Measurements from ENCODE around the gene COL15A1. TPM values are rescaled to one million over a fixed set of nuclear protein-coding genes. Genes with fewer than 3 reads are reported as not detected.

Gene COL15A1
- total RNA-seq, 1 donor from 2014 or later = 0.23 TPM

DNA sequence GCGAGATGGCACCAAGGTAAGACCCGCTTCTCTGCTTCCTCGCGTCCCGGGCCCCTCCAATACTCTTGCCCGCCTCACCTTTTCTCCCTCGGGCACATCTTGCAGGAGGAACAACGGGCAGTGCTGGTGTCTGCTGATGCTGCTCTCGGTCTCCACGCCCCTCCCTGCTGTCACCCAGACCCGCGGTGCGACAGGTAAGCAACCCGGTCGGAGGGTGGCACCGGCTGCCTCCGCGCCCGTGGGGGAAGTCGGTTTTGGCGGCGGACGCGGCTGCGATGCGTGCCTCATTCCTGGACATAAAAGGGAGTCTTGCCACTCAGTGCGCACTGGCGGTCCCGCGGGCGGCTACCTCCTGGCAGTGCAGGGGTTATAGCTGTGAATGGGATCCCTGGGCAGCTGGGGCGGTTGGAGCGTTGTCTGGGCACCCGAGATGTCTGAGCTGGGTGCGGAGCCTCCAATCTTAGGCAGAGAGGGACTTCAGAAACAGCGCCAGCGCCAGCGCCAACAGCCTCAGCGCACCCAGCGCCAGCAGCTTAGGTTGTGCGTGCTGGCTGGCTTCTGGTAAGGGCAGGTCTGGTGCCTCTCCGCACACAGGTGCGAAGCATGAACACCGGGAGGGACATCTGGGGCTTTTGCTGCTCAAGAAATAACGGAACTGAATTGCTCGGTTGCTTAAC lies 488 bp downstream of the COL15A1 start:
- ATAC-seq (no peak), DNase-seq (ENCODE audit: low spot score) (no peak)

DNA sequence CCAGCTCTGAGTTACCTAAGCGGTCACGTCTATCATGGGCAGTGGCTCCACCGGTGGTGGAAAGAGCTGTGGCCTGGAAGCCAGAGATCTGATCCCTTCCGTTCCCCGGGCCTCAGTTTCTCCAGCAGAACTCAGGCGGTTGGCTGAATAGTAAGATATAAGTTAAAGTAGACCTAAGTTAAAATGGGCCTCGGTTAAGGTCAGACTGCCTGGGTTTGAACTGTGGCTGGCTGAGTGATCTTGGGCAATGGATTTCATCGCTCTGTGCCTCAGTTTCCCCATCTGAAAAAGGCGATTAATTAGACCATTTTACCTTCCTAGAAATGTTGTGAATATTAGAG lies 997 bp downstream of the COL15A1 start:
- DNase-seq (ENCODE audit: low spot score) = no peak
- no peak for ATAC-seq

DNA sequence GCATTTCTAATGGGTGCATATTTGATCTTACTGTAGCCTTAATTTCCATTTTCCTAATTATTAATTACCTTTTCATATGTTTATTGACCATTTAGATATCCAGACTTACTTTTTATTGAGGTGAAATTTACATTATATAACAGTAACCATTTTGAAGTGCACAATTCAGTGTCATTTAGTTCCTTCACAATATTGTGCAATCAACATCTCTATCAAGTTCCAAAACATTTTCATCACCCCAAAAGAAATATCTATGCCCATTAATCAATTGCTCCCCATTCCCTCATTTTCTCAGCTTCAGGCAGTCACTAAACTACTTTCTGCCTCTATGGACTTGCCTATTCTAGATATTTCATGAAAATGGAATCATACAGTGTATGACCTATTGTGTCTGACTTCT lies 5.9 kb downstream of the COL15A1 start:
- no peak for ATAC-seq

DNA sequence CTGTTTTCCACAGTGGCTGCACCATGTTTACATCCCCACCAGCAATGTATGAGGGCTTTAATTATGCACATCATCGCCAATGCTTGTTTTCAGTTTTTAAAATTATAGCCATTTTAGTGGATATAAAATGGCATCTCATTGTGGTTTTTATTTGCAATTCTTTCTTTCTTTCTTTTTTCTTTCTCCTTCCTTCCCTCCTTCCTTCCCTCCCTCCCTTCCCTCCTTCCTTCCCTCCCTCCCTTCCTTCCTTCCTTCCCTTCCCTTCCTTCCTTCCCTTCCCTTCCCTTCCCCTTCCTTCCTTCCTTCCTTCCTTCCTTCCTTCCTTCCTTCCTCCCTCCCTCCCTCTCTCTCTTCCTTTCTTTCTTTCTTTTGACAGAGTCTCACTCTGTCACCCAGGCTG lies 6.6 kb downstream of the COL15A1 start:
- ATAC-seq = no peak
- DNase-seq (ENCODE audit: low spot score) = no peak

More for the DNA sequence above, 5.9 kb downstream of the COL15A1 start:
- DNase-seq (ENCODE audit: low spot score) = no peak

DNA sequence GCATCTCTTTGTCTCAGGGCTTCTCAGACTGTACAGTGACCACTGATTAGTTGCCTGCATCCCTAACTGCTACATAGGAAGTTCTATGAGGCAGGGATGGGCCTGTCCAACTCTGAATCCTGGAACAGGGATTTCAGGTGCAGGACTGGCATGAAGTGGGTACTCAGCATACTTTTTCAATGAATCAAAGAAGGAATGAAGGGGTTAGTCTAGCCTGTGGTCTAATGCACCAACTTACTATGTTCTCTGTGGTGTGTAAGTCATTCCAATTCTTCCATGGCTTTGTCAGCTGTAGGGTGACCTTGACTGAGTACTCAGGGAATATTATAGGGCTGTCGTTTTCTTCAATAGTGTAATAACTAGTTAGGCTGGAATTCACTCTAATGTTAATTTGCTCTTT lies 8.3 kb downstream of the COL15A1 start:
- ATAC-seq (no peak), DNase-seq (ENCODE audit: low spot score) (no peak)

DNA sequence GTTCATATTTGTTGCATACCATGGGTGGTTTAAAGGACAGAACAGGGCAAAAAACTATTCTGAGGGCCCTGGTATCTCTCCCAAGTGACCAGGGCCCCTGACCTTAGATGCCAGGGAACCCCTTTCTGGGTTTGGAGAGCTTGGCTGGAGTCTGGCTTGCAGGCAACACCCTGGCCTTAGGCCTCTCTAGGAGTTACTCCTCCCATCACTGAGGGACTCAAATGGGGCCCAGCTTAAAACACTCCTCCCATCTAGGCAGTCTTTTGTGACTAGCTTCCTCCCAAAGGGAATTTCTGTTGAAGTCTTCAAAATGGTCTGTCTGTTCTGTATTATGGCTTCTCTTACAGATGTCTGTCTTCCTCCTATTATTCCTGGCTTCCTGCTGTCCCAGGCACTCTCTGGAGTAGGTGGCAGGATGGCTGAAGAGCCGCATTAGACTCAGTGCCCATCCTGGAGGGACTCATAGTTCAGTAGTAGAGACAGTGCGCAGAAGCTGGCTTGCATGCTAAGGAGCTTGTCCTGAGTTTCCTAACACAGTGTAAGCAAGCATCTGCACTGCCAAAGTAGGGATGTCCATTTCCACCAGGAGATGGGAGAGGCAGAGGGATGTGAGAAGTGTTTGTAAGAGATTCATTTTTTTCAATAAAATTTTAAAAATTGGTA lies 10.0 kb downstream of the COL15A1 start:
- DNase-seq (ENCODE audit: low spot score) (no peak), ATAC-seq (no peak)

DNA sequence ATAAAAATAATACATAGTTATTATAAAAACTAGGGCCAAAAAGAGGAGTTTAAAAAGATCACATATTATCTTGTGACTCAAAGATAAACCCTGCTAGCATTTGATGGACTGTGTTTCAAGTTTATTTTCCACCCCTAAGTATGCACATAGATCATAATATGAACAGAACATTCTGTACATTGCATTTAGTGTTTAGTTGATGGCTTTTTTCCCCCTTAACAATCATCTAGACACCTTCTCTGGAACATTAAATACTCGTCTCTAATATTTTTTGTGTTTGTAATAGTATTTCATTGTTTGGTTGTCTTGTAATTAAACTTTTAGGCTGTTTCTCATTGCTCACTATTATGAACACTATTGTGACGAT lies 10.5 kb downstream of the COL15A1 start:
- no peak for ATAC-seq
- DNase-seq (ENCODE audit: low spot score) = no peak

DNA sequence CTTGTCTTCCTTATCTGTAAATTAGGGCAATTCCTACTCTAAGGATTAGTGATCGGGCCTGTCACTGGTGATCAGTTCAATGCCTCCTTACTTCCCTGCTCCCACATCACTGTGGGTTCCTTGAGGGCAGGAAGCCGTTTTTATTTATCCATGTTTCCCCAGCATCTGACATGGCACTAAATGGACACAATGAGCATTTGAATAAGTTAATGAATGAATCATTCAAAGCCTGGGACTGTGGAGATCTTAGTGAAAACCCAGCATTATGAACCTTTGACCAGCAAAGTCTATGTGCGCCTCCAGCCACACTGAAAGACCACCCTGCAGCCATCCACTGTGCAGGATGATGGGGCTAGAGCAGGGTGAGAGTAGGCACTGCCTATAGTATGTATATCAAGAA lies 11.6 kb downstream of the COL15A1 start:
- ATAC-seq (no peak), DNase-seq (ENCODE audit: low spot score) (no peak)

DNA sequence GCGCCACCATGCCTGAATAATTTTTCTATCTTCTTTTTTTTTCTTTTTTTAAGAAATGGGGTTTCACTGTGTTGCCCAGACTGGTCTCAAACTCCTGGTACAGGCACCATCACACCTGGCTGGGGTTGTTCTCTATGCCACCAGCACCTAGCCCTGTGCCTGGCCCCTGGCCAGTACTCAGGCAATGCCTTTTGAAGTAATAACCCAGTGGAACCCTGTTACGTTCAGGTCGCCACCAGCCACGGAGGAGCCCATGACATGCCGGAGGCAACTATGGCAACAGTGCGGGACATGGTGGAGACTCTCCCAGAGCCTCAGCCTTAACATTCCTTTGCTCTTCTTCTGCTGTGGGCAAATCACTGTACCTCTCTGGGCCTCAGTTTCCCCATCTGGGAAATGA lies 14.1 kb downstream of the COL15A1 start:
- DNase-seq (ENCODE audit: low spot score) = no peak
- ATAC-seq = no peak

DNA sequence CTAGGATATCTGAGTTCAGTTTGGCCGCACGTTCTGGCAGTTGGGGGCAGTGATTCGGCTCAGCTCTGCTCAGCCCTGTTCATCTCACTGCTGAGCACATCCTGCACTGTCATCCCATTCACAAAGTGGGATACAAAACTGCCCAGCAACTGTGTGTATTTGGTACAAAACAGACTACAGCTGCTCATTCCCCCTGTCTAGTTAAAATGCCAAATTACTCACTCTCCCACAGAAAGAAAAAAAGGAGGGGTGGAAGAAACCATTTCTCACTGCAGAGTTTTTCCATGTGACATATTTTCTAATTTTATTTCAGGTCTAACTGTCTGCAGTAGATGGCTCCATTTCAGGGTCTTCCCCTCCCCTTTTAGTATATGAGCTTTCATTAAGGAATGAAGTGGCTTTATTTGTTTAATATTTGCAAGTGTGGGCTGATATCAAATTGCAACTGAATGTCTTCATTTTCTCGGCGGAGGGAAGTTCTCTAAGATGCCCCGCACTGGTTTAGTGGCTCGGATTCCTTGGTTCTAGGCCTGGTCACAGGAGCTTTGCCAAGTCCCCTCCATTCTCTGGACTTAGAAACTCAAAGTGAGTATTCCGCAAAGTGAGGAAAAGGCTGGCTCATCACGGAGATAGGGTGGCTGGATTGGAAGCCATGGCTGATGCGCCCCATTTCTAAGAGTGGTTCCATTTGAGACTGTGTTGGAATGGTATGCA lies 14.7 kb downstream of the COL15A1 start:
- no peak for DNase-seq (ENCODE audit: low spot score)
- ATAC-seq = no peak

DNA sequence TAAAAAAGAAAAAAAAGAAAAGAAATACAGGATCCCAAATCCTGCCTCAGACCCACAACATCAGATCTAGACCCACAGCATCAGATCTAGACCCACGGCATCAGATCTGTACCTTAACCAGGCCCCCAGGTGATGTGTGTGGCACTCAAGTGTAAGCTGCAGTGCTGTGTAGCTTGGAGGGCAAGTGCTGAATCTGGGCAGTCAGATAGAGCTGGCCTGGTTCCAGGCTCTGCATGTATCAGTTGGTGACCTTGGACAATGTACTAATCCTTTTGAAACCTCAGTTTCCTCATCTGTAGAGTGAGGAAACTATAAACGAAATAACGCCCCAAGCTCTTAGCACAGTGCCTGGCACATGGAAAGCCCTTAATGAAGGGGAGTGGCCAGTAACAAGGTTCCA lies 16.7 kb downstream of the COL15A1 start:
- DNase-seq (ENCODE audit: low spot score) (no peak), ATAC-seq (no peak)

DNA sequence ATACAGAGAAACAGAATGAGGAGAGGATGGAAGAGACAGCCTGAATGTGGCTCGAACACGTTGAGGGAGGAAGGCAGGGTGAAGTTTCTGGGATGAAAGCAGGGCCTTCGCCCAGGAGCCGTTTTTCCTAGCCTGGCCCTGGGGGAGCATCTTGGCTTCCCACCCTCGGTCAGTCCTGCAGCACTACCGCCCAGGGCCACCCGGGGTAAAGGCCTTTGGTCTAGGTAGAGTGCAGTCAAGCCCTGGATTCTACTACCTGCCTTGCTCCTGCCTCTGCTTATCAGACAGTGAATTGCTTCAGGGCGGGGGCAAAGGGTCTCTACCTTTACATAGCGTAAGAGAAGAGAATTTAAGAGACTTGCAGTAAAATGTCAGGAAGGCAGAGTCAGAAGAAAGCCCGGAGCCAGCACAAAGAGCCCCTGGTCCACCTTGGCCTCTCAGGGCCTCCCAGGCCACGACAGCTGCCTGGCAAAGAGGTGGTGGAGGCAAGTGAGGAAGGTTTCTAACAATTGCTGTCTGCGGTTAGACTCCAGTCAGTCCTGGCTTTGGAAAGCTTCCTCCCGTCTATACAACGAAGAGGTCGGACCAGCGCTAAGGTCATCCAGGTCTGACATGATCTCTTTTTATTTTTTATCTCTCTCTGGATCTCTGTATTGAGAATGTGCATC lies 17.9 kb downstream of the COL15A1 start:
- no peak for ATAC-seq
- no peak for DNase-seq (ENCODE audit: low spot score)

DNA sequence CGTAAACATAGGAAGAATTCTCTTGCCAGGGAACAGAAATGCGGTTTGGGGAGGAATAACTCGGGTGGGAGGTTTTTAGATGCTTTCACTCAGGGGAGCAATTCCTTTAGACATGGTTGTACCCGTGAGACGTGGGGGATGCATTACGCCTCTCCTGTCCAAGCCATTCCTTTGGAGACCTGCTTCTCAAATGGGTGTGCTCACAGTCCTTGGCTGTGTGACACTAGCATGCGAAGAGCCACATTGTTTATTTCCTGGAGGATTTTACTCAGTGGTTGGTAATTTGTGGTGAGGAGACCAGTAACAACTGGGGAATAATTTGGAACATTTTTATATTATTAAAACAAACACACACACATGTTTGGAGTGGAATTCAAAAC lies 18.5 kb downstream of the COL15A1 start:
- ATAC-seq (no peak), DNase-seq (ENCODE audit: low spot score) (no peak)

DNA sequence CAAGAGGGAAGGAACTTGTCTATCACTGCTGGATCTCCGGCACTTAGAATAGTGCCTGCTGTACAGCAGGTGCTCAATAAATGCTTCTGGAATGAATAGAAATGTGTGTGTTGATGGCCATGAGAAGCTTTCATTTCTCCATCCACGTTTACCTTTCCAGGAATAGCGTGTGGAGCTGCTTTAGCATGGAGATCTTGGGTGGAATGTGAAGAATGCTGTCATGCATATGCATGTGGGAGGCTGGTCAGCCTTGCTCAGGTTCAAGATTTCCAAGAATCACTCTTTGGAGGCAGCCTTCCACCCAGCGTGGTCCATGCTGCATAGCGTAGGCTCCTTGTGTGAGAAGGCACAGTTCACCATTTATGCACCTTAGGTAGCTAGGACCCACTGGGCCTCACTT lies 19.2 kb downstream of the COL15A1 start:
- no peak for DNase-seq (ENCODE audit: low spot score)
- ATAC-seq = no peak

DNA sequence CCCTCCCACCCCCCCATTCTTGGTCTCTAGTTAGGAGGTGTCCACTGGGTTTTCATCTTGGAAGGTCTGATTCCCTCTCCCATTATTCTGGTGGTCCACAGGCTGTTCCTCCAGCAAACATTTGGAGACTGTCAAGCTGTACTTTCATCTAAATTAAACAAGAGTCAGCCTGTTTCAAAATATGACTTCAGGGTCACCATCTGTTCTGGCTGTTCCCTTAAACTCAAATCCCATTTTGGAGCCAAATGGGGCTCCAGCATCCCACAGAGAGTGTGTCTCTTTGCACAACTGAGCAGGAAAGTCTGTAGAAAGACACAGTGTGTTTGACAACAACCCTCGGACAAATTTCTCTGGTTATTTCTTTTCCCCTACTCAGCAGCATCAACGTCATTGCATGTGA lies 20.5 kb downstream of the COL15A1 start:
- DNase-seq (ENCODE audit: low spot score) (no peak), ATAC-seq (no peak)

DNA sequence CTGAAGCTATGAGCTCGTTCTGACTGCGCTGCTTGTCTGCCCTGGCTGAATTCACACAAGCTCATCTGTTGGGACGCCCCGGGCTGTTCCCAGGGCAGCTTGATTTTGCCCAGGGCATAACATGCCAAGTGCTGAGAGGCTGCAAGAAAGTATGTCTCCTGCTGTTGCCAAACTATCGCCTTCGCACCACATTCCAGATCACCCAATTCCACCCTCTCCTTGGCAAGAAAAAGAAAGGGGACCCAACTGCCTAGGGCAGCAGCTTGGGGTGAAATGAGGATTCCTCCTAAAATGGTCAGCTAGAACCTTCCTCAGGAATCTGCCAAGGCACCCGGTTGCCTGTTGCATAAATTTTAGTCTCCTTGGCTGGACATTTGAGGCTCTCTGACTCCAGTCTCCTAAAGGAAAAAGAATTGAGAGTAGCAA lies 21.2 kb downstream of the COL15A1 start:
- no peak for ATAC-seq

DNA sequence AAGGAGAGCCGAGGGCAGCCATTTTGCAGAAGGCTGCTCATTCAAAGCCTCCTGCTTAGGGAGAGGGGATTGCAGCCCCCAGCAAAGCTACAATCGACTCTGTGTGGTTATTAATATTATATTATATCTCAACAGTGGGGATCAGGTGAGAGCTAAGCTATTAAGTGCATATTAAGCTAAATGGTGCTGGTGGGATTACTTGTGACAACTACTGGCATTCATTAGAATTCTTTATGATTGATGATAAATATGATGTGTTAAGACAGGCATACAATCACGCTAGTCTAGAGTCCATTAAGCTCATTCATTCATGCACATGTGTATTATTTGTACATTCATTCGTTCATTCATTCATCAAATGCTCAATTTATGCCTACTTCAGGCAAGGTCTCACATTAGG lies 23.0 kb downstream of the COL15A1 start:
- DNase-seq (ENCODE audit: low spot score) = no peak
- no peak for ATAC-seq

More for the DNA sequence above, 21.2 kb downstream of the COL15A1 start:
- no peak for DNase-seq (ENCODE audit: low spot score)

DNA sequence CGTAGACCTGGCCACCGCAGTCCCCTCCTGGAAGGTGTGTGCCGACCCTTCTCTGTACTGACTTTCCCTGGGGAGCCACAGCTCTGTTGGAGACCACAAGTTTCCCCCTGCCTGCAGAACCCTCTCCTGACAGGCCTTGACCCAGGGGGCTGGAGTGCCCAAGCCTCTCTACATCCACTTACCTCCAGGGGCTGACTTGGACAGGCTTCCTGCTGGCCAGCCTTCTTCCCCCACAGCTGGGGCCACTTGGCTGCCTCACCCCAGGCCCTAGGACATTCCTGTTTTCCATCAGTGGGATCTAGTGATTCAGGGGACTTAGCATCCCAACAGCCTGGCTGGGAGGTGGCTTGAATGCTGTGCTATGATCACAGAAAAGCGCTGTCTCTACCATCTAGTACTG lies 23.6 kb downstream of the COL15A1 start:
- ATAC-seq = no peak
- DNase-seq (ENCODE audit: low spot score) = no peak

DNA sequence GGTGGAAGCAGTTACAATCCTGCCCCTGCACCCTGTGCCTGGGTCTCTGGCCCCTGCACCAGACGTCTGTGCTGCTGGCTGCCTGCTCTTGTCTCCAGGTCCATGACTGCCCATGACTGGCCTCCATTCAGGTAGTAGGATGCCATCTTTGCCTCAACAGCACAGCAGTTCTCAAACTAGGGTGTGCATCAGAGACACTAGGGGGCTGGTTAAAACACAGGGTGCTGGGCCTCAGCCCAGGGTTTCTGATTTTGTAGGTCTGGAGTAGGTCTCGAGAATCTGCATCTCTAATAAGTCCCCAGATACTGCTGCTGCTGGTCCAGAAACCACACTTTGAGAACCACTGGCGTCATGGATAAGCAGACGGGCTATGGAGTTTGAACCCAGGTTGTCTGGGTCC lies 24.0 kb downstream of the COL15A1 start:
- no peak for ATAC-seq
- no peak for DNase-seq (ENCODE audit: low spot score)

DNA sequence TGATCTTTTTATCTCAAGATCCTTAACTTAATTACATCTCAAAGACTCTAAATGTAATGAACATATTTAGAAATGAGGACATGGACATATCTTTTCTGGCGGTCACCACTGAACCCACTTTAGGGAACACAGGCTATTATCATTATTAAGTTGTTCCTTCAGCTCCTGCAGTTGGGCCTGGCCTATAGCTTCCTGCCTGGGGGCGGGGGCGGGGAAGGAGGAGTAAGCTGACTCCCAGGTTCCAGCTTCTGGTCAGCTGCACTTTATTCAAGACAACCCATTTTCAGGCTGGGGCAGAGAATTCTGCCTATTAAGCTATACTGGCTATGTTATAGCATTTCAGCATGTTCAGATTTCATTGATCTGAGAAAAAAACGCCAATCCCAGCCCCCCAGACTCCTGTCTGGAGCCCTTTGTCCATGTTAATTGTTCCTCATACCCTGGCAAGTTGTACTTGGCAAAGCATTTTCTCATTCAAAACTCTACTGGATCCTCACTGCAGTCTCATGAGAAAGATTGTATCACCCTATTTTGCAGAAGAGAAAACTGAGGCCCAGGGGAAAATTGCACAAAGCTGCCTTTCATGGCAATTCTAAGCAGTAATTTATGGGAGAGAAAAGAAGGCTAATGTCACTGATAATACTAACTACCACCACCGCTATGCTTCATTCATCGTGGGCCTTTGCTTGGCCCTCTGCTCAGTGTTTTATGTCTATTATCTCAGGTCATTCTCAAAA lies 25.1 kb downstream of the COL15A1 start:
- ATAC-seq (no peak), DNase-seq (ENCODE audit: low spot score) (no peak)

DNA sequence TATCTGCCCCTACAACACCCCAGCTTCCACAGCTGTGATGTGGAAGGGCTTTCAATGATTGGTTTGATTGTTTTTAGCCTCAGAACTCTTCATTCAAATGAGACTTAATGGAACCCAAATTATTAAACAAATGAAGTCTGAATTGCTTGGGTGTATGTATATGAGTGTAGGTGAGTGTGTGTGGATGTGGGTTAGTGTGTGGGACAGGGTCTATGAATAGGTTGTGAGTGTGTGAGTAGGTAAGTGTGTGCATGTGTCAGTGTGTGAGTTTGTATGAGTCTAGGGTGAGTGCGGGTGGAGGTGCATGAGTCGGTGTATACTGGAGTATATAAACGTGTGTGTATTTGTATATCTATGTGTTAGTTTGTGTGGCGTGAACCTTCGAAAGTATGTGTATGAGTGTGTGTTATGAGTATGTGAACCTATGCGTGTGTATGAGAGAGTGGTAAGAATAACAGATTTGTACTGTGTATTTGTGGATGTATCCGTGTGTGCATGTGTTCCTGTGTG lies 26.9 kb downstream of the COL15A1 start:
- DNase-seq (ENCODE audit: low spot score) (no peak), ATAC-seq (no peak)
